Stimulated activated CD4-positive, alpha-beta T cell treated with anti-CD3 and anti-CD28 coated beads, Interleukin-2, amount 100 ng/mL, for 24 hours (primary cell): ENCODE measurements around the gene ENHO.
A peak's percentile ranks its signal among the peaks of the same experiment; 100 is the strongest.
"Not testable (repeated sequence)": the region's sequence is repeated elsewhere in the genome, so short reads cannot be mapped to it uniquely, and the experiment has no call there.

Experiments used
- DNase-seq, 2 donors: peaks; one replicate each; pipeline ENCODE4 v3.0.0-alpha.2; 2020

The ENHO gene

DNA sequence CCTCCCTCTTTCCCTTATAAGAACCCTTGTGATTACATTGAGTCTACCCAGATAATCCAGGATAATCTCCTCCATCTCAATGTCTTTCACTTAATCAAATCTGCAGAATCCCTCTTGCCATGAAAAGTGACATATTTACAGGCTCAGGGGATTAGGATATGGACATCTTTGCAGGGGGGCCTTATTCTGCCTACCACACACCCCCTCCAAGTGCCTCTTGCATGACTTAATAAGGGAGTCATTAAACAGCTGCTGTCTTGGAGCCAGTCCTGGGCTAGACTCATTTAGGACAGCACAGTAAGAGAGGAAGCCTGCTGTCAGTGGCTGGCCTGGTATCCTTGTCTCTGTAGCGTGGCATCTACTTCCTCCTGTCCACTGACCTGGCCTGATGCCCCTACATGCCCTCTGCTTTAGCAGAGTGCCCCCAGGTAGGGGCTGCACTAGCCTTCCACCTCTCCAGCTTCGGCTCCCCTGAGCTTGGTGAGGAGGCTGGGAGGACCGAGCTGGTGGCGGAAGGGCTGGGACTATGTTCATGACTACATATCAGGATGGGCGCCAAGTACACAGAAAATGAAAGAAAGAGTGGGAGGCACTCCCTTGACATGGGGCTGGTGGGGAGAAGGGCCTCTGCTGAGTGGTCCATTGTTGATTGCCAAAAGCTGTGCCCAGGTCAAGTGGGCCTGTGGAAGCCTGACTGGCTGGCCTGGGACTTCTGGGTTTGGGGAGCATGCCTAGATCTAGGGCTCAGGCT is 17.2 kb downstream of the ENHO start:
- DNase-seq: no peak

DNA sequence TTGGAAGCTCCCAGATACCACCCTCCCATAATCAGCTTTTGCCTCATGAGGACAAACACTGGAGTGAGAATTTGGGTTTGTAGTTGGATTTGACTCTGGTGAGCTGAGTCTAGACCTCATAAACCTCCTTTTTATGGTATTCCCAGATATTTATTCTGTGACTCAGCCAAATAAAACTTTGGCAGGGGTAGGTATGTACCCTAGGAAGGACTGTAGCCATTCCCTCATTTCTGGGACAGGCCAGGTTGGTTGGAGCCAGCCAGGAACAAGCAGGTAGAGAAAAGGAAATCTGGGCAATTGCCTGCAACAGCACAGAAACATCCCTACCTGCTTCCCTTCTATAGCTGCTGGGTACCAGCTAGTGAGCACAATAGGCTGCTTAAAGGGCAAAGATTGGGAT is 19.4 kb downstream of the ENHO start:
- DNase-seq: no peak

DNA sequence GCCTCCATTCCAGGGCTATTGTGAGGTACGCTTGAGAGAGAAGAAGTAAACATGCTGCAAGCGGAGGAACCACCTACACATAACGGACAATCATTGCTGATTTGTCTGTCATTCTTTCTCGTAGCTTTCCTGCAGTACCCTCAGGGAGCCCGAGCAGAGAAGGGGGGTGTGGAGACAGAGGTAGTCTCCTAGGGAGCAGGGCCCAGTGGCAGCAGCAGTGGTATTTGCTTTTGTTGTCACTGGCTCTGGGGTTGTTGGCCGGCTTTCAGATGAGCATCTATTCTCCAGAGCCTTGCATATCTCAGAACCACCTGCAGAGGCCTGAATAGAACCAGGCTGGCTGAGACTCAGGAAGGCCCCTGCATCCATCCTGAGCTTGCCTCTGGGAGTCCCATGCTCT is 19.9 kb downstream of the ENHO start:
- no peak for DNase-seq

DNA sequence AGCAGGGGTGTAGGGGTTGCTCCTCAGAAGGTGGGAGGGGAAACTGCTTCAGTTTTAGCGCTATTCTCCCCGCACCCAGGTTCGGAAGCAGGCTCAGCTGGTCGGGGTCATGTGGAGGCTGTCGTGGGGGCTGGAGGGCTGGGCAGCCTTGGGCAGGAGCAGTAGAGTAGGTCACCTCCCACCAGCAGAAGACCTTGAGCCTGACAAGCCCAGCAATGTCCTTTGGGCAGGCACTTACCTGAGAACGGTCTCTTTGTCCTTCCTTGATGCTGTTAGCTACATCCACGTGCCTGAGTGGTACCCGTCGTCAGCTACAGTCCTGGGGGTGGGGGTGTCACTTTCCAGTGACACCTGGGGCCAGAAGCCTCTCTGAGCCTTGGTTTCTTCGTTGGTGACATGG is 20.3 kb downstream of the ENHO start:
- no peak for DNase-seq

DNA sequence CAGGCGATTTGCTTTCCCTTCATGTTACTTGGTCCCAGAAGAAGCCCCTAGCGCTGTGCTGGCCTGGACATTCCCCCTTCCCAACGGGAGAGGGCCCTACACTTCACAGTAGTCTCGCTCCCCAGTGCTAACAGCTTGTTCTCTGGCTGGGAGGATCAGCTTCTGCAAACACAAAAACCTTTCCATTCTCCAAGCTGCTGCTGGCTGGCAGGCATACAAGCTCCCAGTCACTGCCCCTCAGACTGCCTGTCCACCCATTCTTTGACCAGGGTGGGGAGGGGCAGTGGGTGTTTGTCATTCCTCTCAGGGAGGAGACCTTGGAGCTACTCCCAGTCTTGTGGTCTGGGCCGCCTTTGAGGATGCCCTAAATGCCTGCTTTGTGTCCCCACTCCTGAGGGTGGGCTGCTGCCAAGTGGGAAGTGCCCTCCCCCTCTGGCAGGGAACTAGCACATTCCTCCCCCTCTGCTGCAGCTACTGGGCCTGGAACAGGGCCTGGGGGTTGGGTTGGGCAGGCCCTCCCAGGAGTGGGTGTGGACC is 20.8 kb downstream of the ENHO start:
- DNase-seq: no peak

DNA sequence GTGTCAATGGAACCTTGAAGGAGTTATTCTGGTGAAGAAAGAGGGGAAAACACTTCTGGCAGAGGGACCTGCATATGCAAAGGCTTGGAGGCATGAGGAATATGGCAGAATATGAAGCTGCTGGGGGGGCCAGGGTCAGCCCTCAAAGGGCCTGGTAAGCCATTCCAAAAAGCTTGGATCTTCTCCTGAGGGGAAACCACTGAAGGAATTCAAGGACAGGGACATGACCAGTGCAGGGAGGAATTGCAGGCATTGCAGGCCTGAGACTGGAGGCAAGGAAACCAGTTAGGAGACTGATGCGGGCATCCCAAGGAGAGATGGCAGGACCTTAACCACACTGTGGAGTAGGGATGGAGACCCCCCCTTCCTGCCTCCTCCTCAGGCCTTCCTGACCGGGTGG is 21.4 kb downstream of the ENHO start:
- no peak for DNase-seq

DNA sequence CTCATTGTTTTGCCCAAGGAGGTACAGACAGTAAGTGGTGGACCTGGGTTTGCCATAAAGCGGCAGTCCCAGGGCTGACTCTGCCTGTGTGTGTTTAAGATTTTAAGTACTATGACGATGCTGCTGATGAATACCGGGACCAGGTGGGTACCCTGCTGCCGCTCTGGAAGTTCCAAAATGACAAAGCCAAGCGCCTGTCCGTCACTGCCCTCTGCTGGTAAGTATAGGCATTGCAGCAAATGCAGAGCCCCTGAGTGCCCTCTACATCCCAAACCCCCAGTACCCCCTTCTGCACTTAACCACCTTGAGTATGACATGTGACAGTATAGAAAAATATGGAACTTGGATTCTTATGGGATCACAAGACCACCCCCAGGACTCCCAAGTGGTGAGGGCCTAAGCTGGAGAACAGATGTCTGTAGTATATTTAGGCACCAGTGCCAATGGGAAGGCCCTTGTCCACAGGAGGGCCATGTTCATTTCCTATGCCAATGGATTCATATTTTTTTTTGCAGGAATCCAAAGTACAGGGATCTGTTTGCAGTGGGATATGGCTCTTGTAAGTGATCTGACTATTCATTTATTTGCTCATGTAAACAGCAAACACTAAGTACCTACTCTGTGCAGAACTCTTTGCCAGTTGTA is 22.0 kb downstream of the ENHO start:
- DNase-seq: peak; percentile 81 to 87

DNA sequence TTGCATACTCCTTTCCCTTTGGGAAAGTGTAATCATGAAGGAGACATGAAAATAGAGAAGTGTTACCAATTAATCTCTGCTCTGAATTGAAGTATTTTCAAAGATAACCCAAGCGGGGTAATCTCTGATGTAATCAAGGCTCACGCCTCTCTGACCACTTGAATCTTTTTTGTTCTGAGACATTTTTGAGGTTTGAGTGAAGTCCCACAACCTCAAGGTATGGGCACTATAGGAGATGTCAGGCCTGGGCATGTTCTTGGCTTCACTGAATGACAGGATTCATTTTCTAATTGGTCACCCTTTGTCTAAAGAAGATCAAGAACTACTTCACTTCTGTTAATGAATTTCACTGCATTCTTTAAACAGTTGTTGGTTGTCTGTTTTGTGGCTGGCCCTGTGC is 23.7 kb downstream of the ENHO start:
- no peak for DNase-seq

DNA sequence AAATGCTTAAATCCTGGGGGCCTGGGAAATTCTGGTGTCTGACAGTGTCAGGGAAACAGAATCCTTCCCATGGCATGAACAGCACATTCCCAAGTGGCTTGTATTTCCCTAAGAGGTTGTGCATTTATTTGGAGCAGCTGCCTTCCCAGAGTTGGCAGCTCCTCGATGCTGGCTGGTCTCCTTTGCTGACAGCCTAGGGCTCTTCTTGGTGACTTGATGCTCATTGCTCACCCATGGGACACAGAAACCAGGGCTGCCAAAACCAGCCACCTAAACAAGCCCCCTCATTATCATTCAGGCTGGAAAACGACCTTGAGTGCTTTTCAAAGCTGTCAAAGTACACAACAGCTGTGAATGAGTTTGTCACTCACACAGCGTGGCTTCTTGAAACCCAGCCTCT is 24.2 kb downstream of the ENHO start:
- DNase-seq: no peak

DNA sequence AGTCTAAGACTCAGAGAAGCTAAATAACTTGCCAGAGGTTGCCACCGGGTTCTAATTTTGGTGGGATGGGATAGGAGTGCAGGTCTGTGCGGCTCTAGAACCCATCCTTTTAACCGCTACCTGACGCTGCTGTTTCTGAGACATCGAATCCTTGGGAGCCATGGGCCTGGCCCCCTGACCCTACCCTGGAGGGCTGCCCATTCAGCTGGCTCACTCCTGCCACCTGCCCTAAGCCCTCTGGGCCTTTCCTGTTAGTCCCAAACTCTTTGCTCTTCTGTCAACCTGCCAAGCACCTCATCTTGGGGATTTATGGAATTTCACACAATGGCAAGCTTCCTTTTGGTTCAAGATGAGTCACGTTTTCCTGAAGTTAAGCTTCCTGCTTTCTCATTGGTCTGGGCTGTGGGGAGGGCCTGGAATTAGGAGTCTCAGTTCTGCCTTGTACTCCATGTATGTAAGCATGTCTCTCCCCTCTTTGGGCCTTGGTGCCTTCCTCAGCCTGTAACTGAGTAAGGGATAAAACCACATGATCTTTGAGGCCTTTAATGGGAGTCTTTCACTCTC is 26.6 kb downstream of the ENHO start:
- DNase-seq: no peak

DNA sequence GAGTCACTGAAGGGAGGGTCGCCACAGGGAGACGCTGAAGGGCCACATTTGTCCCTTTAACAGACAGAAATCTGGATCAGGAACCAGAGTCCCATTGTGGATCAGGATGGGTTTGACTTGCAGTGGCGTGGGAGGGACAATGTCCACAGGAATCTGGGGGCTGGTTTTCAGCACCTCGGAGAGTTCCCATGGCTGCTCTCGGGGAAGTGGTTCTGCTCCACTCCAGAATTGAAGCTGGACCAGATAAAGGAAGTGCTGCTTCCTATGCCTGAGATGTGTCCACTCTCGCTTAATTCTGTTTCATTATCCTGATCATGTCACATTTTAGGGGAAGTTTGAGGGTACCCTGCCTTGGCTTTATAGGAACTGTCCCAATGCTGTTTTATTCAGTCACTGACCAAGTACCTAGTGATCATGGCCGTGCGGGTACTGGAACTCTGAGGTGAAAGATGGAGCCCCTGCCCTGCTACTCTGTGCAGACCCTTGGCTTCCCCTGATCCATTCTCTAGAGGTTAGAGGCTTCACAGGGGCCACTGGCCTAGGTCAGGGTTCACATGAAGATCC is 28.7 kb downstream of the ENHO start:
- peak; percentile 24 to 43 for DNase-seq

DNA sequence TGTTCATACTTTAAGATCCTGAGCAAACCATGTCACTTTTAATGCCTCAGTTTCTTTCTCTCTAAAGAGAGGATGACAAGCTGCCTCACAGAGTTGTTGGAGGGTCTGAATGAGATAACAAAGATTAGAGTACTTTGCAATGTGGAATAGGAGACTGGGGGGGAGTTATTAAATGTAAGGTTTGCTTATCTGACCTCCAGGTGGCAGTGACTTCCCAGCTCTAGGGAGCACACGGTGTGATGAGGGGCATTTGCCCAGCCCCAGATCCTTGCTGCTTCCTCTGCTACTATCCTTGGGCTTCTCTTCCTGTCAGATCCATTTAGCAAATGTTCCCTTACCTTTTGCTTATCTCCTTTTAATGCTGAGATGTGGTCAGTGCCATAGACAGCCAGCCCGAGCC is 30.7 kb downstream of the ENHO start:
- no peak for DNase-seq

DNA sequence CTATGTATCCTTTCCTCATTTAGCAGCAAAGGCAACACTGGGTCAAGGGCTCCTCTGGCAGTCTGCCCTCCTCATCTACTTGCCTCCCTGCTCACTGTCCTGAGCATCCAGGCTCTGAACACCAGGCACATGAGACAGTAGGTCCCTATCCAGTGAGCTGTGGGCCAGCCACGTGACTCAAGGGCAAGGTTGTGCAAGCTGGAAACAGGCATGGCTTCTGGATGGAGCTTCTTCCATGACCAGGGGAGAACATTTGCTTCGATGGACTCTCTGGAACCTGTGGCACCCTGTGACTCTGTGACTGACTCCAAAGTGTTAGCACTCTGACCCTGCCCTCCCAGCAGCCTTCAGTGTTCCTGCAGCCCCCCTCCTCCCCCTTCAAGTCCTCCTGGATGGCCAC is 31.2 kb downstream of the ENHO start:
- DNase-seq: no peak

DNA sequence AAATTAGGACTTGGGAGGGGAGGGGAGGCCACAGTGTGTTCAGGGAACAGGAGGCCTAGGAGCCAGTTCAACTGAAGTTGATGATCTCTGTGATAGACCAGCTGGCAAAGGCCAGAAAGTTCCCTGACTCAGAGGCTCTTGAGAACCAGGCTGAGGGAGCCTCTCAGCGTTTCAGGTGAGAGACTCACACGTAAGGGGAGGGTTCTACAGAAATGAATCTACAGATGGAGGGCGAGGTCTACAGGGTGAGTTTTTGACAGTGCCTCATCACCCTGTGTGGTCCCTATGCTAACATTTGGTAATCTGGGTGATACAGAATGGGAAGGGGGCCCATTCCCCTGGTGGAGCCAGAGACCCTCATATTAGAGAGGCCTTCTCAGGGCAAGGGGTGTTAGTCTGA is 32.0 kb downstream of the ENHO start:
- no peak for DNase-seq

DNA sequence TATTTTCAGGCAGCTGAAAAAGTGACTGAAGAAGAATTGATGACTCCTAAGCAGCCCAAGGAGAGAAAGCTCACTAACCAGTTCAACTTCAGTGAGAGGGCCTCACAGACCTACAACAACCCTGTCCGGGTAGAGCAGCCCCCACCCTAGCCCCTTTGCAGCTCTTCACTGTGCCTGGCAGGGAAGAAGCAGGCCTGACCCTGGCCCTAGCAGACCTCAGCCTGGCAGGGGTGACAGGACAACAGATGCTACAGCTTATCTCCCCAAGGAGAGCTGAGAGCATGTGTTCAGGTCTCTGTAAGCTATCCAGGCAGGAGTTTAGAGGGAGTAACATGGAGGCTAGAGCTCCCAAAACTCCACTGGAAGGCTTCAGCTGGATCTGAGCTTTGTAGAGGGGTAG is 32.4 kb downstream of the ENHO start:
- no peak for DNase-seq

DNA sequence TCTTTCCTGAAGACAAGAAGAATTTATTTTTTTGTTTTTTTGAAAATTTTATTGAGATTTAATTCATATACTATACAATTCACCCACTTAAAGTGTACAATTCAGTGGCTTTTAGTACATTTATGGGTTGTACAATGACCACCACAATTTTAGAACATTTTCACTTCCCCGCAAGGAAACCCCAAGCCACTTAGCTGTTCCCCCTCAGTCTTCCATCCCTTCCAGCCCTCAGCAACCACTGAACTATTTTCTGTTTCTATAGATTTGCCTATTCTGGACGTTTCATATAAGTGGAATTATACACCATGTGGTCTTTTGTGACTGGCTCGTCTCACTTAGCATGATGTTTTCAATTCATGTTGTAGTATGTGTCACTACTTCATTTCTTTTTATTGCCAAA is 36.2 kb downstream of the ENHO start:
- no peak for DNase-seq

DNA sequence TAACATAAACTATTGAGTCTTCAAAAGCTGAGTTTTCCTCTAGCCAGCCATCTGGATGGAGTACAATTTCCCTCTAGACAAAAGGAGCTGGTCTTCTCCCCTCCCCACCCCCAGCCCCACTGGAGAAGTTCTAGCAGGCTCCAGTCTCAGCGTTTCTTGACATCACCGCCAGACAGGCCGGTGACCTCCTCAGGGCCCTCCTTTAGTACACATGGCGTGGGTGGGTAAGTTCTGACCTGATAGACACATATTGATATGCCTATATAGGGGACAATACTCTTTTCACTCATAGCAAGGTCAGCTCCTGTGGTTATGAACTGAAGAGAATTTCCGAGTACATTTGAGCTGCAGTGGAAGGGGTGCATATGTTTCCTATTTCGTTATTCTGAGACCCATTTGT is 37.0 kb downstream of the ENHO start:
- no peak for DNase-seq

DNA sequence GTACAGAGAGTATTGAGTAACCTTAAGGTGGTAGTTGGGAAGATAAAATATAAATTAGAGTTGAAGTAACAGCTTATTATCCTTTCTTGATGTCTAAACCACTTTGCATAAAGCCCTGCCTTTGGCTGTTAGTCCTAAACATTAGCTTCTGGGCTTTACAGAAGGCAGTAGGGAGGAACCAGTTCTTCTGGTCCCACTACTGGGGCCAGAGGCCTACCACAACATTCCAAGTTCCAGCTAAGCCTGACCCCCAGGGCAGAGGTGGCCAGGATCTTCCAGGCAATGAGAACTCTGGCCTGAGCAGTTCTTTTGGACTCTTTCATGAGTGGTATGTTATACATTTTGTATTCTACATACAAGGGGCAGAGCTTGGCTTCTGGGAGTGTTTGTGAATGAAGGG is 38.1 kb downstream of the ENHO start:
- no peak for DNase-seq

DNA sequence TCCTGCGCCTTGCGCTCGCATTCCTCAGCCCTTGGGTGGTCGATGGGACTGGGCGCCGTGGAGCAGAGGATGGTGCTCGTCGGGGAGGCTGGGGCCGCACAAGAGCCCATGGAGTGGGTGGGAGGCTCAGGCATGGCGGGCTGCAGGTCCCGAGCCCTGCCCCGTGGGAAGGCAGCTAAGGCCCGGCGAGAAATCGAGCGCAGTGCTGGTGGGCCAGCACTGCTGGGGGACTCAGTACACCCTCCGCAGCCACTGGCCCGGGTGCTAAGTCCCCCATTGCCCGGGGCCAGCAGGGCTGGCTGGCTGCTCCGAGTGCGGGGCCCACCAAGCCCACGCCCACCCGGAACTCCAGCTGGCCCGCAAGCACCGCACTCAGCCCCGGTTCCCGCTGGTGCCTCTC is 40.0 kb downstream of the ENHO start:
- not testable (repeated sequence) for DNase-seq

DNA sequence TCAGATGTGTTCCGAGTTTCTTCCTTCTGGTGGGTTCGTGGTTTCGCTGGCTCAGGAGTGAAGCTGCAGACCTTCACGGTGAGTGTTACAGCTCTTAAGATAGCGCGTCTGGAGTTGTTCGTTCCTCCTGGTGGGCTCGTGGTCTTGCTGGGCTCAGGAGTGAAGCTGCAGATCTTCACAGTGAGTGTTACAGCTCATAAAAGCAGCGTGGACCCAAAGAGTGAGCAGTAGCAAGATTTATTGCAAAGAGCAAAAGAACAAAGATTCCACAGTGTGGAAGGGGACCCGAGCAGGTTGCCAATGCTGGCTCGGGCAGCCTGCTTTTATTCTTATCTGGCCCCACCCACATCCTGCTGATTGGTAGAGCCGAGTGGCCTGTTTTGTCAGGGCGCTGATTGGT is 41.2 kb downstream of the ENHO start:
- DNase-seq: not testable (repeated sequence)

DNA sequence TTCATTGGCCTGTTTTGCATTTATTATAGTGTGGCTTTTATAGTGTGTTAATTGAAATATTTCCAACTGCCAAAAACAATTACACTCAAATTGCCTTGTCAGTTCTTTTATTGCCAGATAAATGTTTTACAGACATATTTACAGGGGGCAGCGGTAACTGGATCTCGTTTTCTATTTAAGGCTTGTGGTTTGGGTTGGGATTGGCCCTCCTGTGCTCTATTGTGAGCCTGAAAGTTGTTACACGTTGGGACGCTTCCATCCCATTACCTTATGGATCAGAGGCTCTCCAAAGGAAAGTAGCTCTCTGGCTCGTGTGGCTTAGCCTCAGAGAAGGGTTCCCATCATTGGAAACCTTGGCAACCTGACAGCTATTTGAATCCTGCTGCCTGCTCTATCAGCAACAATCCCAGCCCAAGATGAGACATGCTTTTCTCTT is 43.3 kb downstream of the ENHO start:
- DNase-seq: no peak

DNA sequence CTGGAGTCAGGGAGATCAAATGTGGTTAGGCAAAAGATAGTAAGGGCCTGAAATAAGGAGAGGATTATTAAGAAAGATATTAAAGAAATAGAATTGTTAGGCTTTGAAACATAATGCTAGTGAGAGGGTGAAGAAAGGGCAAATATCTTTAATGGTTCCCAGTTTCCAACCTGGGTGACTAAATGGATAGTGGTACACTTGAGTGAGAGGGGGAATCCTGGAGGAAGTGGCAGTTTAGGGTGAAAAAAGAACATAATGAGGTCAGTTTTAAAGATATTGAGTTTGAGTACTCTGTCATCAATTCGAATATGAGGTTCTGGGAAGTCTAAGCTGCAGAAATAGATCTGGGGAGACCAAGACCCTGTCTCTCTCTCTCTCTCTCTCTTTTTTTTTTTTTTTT is 45.2 kb downstream of the ENHO start:
- DNase-seq: no peak

DNA sequence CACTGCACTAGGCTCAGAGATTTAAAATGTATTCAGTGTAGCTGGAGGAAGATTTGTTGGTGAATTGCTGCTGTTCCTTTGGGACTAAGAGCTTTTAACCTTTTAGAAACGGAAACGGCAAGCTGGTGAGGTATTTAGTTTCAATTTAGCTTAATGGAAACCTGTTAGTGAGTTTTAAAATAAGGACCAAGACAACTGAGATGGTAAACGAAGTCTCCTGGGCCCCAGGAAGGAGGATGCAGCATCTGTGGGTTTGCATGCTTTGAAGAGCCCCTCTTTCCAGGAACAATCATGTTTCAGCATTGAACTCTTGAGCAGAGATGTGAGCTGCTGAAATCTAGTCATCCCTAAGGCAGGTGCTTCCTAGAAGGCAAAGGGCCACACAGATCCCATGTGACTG is 47.7 kb downstream of the ENHO start:
- no peak for DNase-seq
